Sciatic nerve (tissue), 2 donors: Measurements from ENCODE around the gene PODNL1. TPM values are rescaled to one million over a fixed set of nuclear protein-coding genes. Genes with fewer than 3 reads are reported as not detected.

Experiments used
- ATAC-seq: fragments of 200-7000 bp; cut with Tn5 transposase; one replicate; pipeline ENCODE4 v1.9.1; 2020; ENCODE audit warnings: mild to moderate bottlenecking, moderate library complexity
- DNase-seq: peaks from one replicate; pipeline ENCODE4 v3.0.0-alpha.2; 2020; ENCODE audit warnings: low spot score
- intact Hi-C: fragments of 100-400 bp; cut with DNase I; formaldehyde crosslinking; loops from one replicate; pipeline ENCODE4 v1.14.2; 2022
- total RNA-seq: library from RNA; stranded (reverse); fragmentation: NEBNext Ultra II Directional; extraction: Animal tissue kit (Norgen Biotek cat#: 25700); gene quantifications from one replicate; pipeline ENCODE4 v1.2.1, GENCODE V29; 2021
- donor health status: DM: no; HTN: no; CAD: no.
- donor health status: DM: no; HTN: no; CAD: no.

Gene PODNL1
- total RNA-seq, 1 donor from 2014 or later, result 17.8 TPM

DNA sequence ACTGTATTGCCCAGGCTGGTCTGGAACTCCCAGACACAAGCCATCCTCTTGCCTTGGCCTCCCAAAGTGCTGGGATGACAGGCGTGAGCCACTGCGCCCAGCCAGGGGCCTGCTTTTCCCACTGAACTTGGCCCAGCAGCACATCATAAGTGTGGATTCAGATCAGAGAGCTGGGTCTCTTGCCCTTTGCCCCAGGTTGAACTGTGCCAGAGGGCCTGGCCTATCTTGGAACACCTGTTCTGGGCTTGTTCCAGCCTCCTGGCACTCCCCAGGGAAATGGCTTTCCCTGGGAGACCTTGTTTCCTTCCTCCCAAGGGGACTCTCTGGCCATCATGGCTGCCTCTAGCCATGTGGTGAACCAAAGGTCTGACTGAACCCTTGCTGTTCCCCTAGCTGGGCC is 28.8 kb downstream of the PODNL1 start:
- intact Hi-C loops, result no loop called here
- no peak for DNase-seq
- no peak for ATAC-seq

DNA sequence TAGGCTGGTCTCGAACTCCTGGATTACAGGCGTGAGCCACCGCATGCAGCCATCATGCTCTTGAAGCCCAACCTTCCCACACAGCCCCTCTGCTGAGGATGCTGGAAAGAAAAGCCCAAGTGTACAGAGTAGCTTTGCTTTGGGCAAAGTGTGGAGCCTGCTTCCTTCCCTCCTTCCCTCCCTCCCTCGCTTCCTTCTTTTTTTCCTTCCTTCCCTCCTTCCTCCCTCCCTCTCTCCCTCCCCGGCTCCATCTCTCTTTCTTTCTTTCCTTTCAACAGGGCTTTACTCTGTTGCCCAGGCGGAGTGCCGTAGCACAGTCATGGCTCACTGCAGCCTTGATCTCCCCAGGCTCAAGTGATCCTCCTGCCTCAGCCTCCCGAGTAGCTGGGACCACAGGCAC is 29.5 kb downstream of the PODNL1 start:
- no peak for DNase-seq
- intact Hi-C loops, result no loop called here
- ATAC-seq, result no peak

DNA sequence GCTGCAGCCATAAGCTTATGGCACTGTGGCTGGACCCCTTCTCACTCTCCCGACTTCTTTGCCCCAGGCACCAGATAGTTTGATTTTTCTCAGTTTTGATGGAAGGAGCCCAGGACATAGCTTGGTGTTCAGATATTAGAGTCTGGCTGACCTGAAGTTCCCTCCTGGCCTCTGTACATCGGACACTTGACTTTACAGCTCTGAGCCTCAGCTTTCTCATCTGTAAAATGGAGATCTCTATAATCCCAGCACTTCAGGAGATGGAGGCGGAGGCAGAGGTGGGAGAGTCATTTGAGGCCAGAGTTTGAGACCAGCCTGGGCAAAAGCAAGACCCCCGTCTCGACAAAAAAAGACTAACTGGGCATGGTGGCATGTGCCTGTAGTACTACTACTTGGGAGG is 31.3 kb downstream of the PODNL1 start:
- intact Hi-C loops, result no loop called here
- ATAC-seq, result no peak
- no peak for DNase-seq

DNA sequence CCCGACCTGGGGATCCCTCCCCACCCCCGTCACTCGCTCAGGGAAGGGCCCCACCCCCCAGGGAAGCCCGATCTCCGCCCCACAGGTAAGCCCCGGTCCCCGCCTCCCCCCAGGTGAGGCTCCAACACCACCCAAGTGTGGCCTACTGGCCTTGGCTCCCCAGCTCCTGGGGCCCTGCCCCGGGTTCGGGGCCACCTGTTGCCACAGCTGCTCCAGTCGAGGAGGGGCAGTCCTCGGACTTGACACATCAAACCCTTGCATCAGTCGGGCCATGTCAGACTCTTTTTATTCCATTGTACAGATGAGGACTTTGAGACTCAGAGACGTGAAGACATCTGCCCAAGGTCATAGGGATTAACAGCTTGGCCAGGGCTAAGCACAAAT is 31.7 kb downstream of the PODNL1 start:
- ATAC-seq (peak; percentile 21), DNase-seq (no peak)
- intact Hi-C loops, result no loop called here

DNA sequence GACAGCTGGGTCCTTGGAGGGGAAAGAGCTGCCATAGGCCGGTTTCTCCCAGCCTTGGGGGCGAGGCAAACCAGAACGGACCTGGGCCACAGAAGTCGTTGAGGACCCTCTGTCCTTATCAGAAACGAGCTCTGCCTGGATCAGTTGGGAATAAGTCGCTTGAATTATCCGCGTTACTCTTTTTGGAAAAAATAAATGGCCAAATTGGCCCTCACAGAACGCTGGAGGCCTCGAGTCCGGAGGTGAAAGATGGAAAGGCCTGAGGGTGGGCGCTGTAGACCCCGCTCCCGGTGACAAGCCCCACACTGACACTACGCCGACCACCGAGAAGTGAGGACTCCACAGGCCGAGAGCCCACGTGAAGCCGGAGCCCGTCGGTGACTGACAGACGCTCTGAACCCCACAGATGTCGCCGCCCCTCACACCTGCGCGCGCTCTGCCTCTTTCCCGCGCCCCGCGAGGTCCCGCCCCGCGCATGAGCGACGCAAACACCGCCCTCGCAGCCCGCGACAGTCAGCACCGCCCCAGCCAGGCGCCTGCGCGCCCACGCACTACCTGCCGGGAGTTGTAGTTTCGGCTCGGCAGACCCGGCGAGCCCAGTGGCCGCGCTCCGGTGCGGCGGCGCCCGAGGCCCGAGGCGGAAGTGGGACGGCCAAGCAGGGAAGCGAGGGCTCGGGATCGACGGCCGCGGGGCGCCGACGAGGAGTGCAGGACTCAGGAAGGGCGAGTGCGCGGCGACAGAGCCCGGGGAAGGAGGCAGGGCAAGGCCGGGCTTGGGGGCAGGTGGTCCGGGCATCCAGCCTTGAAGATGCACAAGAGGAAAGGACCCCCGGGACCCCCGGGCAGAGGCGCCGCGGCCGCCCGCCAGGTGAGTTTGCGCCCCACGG is 32.3 kb downstream of the PODNL1 start, which contains the start of the genes BRME1 and CC2D1A:
Gene BRME1, minus strand, starts transcription at position 484 of the 887 bp plus-strand sequence. CDS start 1,225 bp downstream, outside the sequence.
Gene CC2D1A, plus strand, starts transcription at position 568 of the 887 bp plus-strand sequence. Its CDS starts 241 bp downstream, at position 809.
- ATAC-seq, result peak; percentile 97
- intact Hi-C loops, result no loop called here
- DNase-seq, result peak; percentile 96

DNA sequence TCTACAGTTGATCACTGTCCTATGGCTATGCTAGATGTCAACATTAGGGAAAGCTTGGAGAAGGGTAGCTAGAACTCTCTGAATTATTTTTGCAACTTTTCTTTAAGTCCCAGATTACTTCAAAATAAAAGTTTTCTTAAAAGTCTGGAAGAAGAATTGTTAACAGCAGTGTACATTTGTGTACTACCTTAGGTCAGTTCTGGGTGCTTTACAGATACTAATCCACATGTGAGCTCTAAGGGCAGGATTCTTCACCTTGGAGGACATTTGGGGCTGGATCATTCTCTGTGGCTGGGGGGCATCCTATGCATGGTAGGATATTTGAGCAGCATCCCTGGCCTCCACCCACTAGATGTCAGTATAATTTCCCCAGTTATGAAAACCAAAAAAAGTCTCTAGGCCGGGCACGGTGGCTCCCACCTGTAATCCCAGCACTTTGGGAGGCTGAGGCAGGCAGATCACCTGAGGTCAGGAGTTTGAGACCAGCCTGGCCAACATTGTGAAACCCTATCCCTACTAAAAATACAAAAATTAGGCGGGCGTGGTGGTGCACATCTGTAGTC is 35.1 kb downstream of the PODNL1 start:
- intact Hi-C loops, result no loop called here
- ATAC-seq, result no peak
- no peak for DNase-seq

DNA sequence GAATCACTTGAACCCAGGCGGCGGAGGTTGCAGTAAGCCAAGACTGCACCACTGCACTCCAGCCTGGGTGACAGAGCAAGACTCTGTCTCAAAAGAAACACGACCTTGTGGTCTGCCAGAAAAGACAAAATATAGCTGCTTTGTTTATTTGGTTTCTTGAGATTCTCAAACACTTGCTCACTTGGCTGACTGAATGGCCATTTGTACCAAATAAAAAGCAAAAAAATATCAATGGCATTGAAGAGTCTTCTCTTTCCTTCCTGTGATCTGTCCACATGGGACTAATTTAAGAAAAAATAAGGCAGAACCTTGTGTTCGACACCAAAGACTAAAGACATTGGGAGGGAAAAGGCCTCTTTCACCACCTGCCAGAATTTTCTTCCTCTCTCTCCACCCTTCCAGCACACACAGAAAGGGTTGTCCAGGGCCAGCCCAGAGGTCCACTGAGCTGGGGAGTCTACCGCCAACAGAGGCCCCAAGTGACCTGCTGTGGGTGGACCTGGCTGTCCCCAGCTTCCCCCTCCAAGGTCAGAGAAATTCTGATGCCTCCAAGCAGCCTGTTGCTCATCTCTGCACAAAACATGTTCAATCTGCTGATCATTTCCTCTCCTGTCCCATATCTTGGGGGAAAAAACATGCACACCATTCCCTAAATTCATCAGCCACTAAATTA is 38.2 kb downstream of the PODNL1 start:
- intact Hi-C loops, result no loop called here
- no peak for DNase-seq

DNA sequence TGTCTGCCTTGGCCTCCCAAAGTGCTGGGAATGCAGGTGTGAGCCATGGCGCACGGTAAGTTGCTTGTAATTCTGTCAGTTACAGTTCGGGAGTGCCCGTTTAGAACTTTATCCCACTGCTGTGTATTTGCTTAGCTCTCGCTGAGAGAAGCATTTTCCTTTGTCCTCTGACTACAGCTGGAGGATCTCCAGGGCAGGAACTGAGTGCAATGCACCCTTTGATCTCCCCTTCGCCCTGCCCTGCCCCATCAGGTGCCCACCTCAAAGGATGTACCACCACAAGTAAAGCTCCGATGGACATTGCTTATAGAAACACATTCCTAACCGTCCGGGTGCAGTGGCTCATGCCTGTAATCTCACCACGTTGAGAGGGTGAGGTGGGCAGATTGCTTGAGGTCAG is 38.8 kb downstream of the PODNL1 start:
- intact Hi-C loops, result no loop called here
- ATAC-seq (no peak), DNase-seq (no peak)

More for the DNA sequence above, 38.2 kb downstream of the PODNL1 start:
- peak; percentile 92 for ATAC-seq

DNA sequence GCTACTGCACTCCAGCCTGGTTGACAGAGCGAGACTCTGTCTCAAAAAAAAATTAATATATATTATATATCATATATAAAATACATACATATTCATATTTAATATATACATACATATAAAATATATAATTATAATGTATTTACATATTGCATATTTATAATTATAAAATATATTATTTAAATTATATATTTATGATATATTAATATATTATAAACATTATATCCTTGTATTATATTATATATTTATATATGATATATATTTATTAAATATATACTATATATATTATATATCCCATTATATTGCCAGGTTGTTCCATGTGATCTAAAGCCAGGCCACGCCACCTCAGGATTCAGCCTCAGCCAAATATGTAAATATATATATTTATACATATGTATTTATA is 42.0 kb downstream of the PODNL1 start:
- DNase-seq (no peak), ATAC-seq (no peak)
- intact Hi-C loops, result no loop called here

DNA sequence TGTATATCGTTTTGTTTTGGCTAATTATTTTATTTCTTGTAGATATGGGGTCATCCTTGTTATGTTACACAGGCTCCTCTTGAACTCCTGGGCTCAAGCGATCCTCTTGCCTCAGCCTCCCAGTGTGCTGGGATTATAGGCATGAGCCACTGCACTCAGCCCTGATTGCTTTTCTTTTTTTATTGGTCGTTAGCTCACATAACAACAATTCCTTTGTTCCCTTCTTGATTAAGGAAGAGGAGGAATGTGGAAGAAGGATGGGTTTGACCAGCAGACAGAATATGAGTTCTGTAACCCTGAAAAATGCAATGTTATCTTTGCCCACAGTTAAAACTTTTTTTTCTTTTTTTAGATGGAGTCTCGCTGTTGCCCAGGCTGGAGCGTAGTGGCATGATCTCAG is 43.7 kb downstream of the PODNL1 start:
- intact Hi-C loops, result no loop called here
- ATAC-seq, result no peak
- no peak for DNase-seq

DNA sequence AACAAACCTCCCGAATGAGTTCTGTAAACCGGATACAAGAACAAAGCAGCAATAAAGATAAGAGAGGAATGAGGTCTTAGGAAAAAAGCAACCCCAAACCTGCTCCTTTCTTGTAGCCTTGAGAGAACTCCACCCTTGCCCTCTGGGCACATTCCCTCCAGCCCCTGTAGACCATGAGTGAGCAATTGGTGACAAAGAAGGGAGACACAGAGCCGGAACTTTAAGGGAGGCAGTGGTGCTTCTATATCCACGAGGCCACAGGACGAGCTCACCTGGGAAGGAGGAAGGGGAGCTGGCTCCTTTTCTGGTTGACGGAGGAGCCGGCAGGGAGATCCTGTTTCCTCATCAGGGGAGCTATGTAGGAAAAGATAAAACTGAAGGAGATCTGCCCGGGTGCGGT is 45.3 kb downstream of the PODNL1 start:
- ATAC-seq (no peak), DNase-seq (no peak)
- intact Hi-C loops, result no loop called here

DNA sequence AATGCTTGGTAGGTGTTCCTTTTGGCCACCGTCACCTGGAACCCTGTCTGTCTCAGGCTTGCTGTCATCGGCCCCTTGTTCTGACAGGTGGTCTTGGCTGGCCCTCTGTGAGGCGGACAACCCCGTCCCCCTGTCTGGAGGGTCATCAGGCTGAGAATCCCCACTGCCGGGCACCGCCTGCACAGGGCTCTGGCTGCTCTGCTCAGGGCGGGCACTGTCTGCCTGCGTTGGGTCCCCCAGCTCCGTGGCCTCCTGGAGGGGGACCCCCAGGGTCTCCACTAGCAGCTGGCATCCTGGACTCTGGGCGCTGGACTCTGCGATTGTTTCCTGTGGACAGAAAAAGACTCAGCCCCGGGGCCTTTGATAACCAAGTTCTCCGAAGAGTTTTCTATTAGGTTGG is 48.1 kb downstream of the PODNL1 start:
- intact Hi-C loops, result no loop called here
- DNase-seq (no peak), ATAC-seq (no peak)

DNA sequence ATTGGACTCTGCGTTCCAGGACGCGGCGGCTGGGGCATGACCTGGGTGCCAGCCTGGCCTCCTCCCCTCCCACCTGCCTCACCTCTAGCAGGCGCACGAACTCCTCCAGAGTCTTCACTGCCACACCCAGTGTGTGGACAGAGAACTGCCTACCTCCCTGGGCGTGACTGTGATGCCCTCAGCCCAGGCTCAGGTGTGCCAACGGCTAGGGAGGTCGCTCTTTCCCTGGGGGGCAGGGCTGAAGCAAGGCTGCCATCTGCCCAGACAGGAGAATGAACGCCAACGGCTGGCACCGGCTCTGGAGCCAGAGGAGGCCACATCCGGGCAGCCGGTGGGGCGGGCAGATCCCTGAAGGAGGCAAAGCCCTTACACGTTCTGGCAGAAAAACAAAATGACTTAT is 49.9 kb downstream of the PODNL1 start:
- intact Hi-C loops, result no loop called here
- no peak for DNase-seq
- ATAC-seq, result no peak

DNA sequence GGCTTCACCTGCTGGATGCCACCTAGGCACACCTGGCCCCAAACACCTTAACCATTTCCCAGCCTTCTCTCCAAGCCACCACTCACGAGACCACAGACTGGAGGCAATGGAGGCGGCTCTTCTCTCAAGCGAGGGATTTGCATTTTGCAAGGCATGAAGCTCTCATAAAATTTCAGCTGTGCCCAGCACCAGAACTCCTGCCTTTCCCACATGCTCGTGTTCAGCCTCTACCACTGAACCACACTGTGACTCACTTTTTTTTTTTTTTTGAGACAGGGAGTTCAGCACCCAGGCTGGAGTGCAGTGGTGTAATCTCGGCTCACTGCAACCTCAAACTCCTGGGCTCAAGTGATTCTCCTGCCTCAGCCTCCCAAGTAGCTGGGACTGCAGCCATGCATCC is 50.7 kb downstream of the PODNL1 start:
- no peak for ATAC-seq
- intact Hi-C loops, result no loop called here
- no peak for DNase-seq

DNA sequence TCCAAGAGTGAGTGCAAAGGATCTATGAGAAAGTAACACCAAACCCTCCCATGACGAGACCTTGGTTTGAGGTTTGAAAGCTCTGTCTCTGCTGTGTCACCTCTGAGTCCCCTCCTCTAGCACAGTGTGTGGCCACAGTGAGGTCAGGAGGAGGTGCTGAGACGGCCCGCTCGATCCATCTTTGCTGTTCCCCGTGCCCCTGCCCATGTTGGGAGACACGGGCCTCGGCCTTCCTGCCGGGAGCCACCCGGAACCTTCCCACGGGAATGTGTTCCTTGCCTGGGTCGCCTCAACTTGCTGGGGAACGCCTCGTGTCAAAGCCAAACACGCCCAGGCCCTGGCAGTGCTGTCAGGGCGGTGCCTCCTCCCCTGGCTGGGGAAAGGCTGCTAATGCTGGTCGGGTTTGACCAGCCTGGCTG is 51.2 kb downstream of the PODNL1 start:
- ATAC-seq (no peak), DNase-seq (no peak)
- intact Hi-C loops, result no loop called here

DNA sequence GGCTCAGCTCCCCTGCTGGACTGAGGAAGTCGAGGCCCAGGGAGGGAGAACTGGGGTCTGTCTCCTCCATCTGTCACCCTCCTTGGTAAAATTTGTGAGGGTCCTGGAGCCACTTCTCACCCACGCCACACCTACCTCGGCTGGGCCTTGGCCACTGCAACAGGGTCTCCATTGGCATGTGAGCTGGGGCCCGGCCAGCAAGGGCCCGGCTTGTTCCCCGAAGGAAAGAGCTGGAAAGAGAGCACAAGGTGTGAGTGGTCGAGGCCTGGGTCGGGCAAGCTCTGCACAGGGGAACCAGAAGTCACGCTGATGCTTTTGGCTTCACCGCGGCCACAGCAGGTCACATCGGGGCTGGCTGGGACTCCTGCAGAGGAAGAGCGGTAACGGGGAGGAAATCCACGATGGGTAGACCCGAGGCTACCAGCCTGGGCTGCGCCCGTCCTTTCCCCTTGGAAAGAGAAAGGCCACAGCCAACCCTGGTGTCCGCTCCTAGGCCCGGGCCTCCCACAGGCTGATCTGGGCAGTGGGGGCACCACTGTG is 52.3 kb downstream of the PODNL1 start:
- ATAC-seq (no peak), DNase-seq (no peak)
- intact Hi-C loops, result no loop called here

DNA sequence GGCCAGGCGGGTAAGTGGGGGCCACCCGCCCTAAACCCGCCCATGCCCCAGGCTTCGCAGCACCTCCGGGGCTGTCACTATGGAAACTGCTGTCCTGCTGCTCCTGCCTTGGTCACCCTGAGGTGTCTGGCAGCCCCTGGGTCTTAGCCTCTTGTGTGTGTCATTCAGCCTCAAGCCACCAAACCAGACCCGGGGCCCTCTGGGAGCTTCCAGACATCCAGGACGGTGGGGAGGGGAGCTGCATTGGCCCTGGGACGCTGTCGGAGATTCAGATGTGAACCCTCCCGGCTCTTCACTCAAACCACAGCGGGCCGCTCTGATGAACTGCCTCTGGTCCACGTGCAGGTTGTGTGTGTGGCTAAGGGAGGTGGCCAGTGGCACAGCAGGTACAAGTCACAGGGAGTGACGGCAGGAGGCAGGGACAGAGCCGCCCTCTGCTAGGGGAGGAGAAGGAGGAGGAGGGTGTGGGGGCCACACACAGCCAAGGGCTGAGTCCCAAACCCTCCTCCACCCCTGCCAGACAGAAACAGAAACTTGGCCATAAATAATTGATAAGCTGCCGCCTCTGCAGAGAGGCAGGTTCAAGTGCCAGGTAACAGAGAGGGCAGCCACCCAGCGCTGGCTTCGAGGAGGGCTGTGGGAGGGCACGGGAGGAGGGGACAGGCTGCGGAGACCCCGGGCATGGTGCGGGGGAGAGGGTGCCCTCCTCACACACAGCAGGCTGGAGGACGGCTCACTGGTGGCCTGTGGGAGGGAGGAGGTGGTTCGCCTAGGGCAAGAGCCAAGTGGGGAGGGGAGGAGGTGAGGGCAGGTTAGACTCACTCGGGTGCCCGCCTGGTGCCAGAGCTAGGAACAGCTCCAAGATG is 53.3 kb downstream of the PODNL1 start:
- intact Hi-C loops, result loop anchor here (5.0 kb wide), 1 partner anchor 172 kb away; no protein-coding TSS in a partner anchor
- ATAC-seq, result no peak

DNA sequence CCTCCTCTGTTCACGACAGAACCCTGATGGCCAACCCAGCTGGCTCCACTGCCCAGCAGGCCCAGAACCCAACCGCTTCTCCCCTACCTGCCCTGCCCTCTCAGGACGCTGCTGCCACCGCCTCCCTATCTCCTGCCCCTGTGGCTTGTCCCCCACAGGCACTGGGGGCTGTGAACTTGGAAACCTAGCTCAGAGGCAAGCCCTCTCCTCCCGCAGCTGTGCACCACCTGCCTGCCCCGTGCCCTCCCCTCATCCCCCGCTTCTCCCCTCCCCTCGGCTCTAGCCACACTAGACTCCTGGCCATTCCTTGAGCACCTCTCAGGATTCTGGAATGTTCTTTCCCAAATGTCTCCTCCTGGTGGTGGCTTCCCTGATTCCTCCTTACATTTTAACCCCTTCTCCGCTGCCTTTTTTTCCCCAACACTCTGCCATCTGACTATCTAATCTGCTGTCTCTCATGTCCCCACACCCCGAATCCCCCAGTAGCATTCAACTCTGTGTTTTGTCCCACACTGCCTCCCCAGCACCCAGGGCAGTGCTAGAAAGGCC is 54.6 kb downstream of the PODNL1 start:
- ATAC-seq, result no peak
- DNase-seq, result no peak
- intact Hi-C loops, result loop anchor here (5.0 kb wide), 1 partner anchor 174 kb away; no protein-coding TSS in a partner anchor

More for the DNA sequence above, 53.3 kb downstream of the PODNL1 start:
- no peak for DNase-seq
